ENCODE measurements around the gene CPNE4.

Gene CPNE4

GRCh38 chr3:131484496-131485111, 550.2 kb downstream of the CPNE4 start:
- in situ Hi-C loops (cut with HindIII; ENCODE audit: low pct_unique_long_range_greater_than_20kb, low sequenced_read_pairs), result no loop called here
- TF ChIP-seq JUND (IDR thresholded peaks at IDR 0.05; ENCODE audit: low read depth), result no peak
- no peak for DNase-seq (ENCODE audit: low read depth in 1 of 2, low spot score in 1 of 2)
